ENCODE data around the gene AFAP1. TPM values are rescaled to one million over a fixed set of nuclear protein-coding genes. Genes with fewer than 3 reads are reported as not detected.

Gene AFAP1
- 11.3 TPM in 2 replicates for total RNA-seq (2014; rRNA removed; shearing (Covaris generic))

GRCh38 chr4:7939377-7940108, at the start of gene AFAP1:
TSS of gene AFAP1 (minus strand) at chr4:7939861. CDS start at chr4:7872078, 67,783 bp downstream.
- H3K36me3 ChIP-seq (replicated peaks; ENCODE audit: control insufficient read depth, insufficient read depth, low read length) = no peaks in the 10 kb centered on the region
- peak within 1 kb of the TSS; percentile 81 for H3K4me3 ChIP-seq (ENCODE audit: insufficient read depth, low read depth, low read length)
- DNase-seq = peak; percentile 99
- peaks cover 2% of the 10 kb centered on the region; the same call in 1 of the 2 replicates for H3K27me3 ChIP-seq (ENCODE audit: control insufficient read depth, insufficient read depth, low read length)

DNA sequence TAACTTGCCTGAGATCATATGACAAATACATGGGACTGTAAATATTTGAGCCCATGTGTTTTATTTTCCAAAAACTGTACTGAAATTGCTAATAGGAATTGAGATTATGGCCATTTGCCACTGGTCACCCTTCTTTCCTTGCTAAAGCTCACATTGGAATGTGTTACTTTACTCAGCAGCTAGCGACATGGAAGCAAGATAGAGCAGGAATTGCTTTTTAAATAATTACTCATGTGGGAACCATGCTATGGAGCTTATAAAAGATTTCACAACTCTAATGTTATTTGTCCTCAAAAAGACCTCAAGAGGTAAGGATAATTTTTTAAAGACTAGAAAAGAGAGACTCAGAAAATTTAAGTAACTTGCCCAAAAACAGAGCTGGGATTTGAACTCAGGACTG, 48.8 kb upstream of the AFAP1 start:
- DNase-seq = no peak

DNA sequence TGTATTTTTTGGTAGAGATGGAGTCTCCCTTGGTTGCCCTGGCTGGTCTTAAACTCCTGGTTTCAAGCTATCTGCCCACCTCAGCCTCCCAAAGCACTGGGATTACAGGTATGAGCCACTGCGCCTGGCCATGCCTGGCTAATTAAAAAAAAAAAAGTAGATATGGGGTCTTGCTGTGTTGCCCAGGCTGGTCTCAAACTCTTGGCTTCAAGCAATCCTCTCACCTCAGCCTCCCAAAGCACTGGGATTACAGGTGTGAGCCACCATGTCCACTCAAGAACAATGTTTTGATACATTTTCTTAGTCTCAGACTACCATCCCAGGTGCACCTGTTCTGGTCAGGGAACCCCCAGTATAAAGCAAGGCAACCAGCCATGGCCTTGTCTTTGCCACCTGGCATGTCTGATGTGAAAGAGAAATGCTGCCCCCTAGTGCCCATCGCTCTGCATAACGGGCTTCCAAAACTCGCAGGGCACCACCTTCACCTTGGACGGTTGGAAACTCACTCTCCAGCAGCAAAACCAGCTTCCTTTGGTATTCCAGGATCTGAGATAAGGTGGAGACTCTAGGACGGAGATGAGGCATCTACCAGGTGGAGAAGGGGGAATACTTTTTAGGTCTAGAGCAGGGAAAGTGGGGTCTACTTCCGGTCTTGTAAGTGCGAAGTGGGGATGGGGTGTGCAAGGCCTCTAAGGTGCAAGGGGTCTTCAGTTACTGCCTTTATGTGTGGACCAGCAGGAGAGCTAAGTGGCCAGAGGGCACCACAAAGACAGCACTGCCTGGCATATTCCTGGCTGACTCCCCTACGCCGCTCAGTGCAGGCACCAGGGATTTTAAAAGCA, 47.7 kb upstream of the AFAP1 start:
- no peak overlapping the region for H3K4me3 ChIP-seq (ENCODE audit: insufficient read depth, low read depth, low read length)
- H3K27me3 ChIP-seq (ENCODE audit: control insufficient read depth, insufficient read depth, low read length) = no peaks in the 10 kb centered on the region
- DNase-seq = peak; percentile 88
- no peaks in the 10 kb centered on the region for H3K36me3 ChIP-seq (replicated peaks; ENCODE audit: control insufficient read depth, insufficient read depth, low read length)

More for the DNA sequence above, 48.8 kb upstream of the AFAP1 start:
- Histone ChIP-seq H3K27me3 (ENCODE audit: control insufficient read depth, insufficient read depth, low read length) (no peaks in the 10 kb centered on the region), H3K36me3 (replicated peaks; ENCODE audit: control insufficient read depth, insufficient read depth, low read length) (no peaks in the 10 kb centered on the region), H3K4me3 (ENCODE audit: insufficient read depth, low read depth, low read length) (no peak overlapping the region)

DNA sequence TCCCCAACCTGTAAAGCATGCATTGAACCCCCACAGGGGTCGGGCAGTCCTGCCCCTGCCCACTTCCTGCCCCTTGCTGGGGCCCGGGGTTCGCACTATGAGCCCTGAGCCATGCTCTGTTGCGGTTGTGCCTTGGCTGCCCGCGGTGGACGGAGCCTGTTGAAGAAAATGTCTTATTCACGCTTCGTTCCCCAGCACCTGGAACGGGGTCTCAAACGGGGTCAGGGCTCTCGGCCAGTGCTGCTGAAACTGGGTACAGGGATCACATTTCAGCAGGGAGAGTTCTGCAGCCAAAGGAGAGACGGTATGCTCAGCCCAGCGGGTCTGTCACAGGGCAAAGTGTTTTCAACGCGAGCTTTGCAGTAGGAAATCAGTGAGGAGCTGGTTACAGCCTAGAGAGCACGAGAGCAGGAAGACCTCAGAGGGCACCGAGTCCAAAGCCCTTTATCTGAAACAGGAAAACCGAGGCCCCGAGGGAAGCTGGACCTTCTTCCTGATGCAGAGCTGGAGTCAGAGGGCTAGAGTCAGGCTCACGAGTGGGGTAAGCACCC, 46.3 kb upstream of the AFAP1 start:
- no peaks in the 10 kb centered on the region for H3K27me3 ChIP-seq (ENCODE audit: control insufficient read depth, insufficient read depth, low read length)
- no peaks in the 10 kb centered on the region for H3K36me3 ChIP-seq (replicated peaks; ENCODE audit: control insufficient read depth, insufficient read depth, low read length)
- no peak overlapping the region for H3K4me3 ChIP-seq (ENCODE audit: insufficient read depth, low read depth, low read length)
- peak; percentile 48 for DNase-seq

DNA sequence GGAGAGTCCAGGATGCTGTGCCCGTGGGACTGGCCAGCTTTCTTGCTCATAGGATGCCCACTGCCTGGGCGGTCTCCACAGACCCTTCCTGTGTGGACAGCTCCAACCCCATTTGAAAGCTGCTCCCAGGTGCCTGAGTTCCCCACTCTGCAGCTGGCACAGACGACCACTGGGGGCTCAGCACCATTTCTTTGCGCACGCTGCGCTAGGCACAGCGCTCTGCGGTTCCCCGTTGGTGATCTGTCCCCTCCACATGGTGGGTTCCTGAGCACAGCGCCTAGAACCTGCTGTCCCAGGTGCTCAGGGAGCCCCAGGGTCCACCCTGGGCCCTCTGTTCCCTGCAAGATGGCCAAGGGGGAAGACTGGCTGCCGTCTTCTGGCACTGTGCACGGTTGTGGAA, 45.4 kb upstream of the AFAP1 start:
- H3K36me3 ChIP-seq (replicated peaks; ENCODE audit: control insufficient read depth, insufficient read depth, low read length) = no peaks in the 10 kb centered on the region
- H3K27me3 ChIP-seq (ENCODE audit: control insufficient read depth, insufficient read depth, low read length) = no peaks in the 10 kb centered on the region
- DNase-seq = no peak
- no peak overlapping the region for H3K4me3 ChIP-seq (ENCODE audit: insufficient read depth, low read depth, low read length)

DNA sequence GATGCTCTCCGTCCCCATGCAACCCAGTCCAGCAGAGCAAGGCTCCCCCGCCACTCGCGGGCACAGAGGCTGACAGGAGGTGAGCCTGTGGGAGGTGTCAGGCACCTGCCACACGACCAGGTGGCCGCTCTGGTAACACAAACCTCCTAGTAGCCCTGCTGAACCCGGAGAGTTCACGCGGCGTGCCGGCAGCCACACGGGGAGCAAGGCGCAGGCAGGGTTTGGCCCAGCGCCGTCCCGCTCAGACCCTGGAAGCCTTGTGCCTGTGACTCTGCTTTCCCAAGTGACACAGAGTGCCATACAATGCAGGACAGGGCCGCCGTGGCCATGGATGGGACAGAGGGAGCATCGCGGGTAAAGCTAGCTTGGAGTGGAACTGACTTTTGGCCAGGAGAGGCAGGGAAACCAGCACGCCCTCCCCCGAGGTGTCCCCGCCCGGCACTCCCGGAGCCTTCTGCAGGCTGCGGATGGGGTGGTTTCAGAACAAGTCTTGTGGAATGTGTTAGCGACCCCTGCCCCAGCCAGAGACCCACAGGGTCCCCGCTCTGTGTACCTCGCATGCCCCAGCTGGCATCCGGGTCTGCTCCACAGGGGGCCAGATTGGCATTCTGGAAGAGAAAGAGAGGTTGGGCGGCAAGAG, 44.7 kb upstream of the AFAP1 start:
- DNase-seq = no peak
- Histone ChIP-seq H3K4me3 (ENCODE audit: insufficient read depth, low read depth, low read length) (no peak overlapping the region), H3K27me3 (ENCODE audit: control insufficient read depth, insufficient read depth, low read length) (no peaks in the 10 kb centered on the region), H3K36me3 (replicated peaks; ENCODE audit: control insufficient read depth, insufficient read depth, low read length) (no peaks in the 10 kb centered on the region)

DNA sequence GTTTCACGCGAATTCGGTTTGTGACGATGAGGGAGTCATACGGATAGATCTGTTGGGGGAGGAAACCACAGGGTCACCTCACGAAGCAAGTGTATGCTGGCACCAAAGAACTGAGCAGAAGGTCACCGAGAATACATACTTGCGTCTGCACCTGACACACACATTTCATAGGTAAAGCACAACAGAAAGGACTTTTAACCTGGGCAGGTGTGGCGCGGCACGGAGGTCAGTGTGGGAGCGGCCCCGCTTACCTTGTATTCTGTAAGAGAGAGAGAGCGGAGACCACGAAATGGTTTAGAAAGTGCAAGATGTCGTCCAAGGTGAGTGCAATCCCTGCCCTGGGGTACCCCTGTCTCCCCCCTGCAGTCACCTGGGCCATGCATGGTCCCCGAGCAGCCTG, 43.6 kb upstream of the AFAP1 start:
- Histone ChIP-seq H3K4me3 (ENCODE audit: insufficient read depth, low read depth, low read length) (no peak overlapping the region), H3K36me3 (replicated peaks; ENCODE audit: control insufficient read depth, insufficient read depth, low read length) (no peaks in the 10 kb centered on the region), H3K27me3 (ENCODE audit: control insufficient read depth, insufficient read depth, low read length) (no peaks in the 10 kb centered on the region)
- no peak for DNase-seq

DNA sequence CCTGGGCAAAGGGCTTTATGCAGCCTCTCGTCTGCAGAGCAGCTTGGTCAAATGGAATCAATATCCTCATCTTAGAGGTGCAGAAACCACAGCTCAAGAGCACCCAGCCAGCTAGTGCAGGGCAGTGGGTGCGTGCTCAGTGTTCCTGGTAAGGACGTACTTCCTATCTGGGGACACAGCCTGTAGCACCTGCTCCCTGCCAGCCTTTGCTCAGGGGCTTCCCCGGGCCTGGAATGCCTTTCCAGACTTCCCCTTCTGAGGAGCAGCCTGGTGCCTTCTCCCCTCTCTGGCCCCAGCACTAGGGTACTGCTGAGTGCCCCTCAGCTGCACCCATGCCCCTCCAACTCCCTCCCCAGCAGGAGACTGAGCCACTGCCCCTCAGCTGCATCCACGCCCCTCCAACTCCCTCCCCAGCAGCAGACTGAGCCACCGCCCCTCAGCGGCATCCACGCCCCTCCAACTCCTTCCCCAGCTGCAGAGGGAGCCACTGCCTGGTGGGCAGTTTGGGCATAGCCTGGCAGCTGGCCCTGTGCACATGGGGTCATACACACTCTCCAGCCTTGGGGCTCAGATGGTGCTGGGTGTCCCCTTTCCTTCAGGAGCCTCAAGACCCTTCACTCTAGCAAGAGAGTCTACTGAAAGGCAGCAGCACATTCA, 42.2 kb upstream of the AFAP1 start:
- DNase-seq = no peak
- H3K36me3 ChIP-seq (replicated peaks; ENCODE audit: control insufficient read depth, insufficient read depth, low read length) = no peaks in the 10 kb centered on the region
- no peaks in the 10 kb centered on the region for H3K27me3 ChIP-seq (ENCODE audit: control insufficient read depth, insufficient read depth, low read length)
- H3K4me3 ChIP-seq (ENCODE audit: insufficient read depth, low read depth, low read length) = no peak overlapping the region

DNA sequence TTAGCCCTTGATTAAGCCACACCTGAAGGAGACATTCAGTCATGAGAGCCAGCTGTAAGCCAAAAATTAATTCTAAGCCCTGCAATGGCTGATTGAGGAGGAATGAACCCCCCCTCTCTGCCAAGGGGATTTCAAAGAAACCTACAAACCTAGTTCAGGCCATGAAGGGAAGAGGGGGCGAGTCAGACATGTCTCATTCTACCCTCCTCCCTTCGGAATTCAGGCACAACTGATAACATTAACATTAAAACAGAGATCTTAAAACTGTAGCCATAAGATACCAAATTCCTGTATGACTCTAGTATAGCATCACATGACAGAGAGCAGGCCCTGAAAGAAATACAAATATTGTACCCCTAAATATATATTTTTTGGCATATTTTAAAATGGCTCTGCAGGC, 40.4 kb upstream of the AFAP1 start:
- Histone ChIP-seq H3K36me3 (replicated peaks; ENCODE audit: control insufficient read depth, insufficient read depth, low read length) (no peaks in the 10 kb centered on the region), H3K4me3 (ENCODE audit: insufficient read depth, low read depth, low read length) (no peak overlapping the region), H3K27me3 (ENCODE audit: control insufficient read depth, insufficient read depth, low read length) (no peaks in the 10 kb centered on the region)
- no peak for DNase-seq

GRCh38 chr4:7979652-7979968, 39.9 kb upstream of the AFAP1 start:
- no peaks in the 10 kb centered on the region for H3K27me3 ChIP-seq (ENCODE audit: control insufficient read depth, insufficient read depth, low read length)
- no peaks in the 10 kb centered on the region for H3K36me3 ChIP-seq (replicated peaks; ENCODE audit: control insufficient read depth, insufficient read depth, low read length)
- H3K4me3 ChIP-seq (ENCODE audit: insufficient read depth, low read depth, low read length) = no peak overlapping the region
- DNase-seq = peak; percentile 72

DNA sequence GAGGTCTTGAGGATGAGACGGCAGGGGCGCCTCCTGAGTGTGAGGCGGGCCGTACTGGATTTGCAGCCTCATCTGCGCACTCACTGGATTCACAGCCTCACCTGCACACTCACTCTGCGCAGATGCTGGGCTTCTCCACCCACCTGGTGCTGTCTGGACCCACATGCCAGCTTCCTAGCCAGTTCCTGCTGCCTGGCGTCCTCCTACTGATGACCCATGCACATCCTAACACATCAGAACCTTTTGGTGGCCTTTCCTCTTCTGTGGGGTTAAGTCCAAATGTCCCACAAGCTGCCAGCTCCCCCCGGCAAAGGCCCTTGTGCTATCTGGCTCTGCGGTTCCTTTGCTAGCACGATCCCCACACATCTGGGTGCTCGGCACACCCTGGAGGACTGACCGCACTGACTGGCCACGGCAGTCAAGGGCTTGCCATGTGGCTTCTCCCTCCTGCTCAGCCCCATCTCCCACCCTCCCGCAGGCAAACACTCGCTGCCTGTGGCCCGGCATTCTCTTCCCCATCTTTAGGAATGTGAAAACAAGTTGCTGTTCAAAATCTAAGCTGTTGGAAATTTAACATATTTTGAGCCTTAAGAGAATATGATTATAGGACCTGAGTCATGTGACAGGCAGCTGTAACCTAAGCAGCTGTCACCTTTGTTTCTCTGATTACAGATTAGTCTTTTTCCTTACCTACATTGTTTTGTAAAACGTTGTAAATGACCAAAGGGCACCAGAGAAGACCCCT, 39.4 kb upstream of the AFAP1 start:
- Histone ChIP-seq H3K36me3 (replicated peaks; ENCODE audit: control insufficient read depth, insufficient read depth, low read length) (no peaks in the 10 kb centered on the region), H3K4me3 (ENCODE audit: insufficient read depth, low read depth, low read length) (no peak overlapping the region), H3K27me3 (ENCODE audit: control insufficient read depth, insufficient read depth, low read length) (no peaks in the 10 kb centered on the region)
- DNase-seq = peak; percentile 71

DNA sequence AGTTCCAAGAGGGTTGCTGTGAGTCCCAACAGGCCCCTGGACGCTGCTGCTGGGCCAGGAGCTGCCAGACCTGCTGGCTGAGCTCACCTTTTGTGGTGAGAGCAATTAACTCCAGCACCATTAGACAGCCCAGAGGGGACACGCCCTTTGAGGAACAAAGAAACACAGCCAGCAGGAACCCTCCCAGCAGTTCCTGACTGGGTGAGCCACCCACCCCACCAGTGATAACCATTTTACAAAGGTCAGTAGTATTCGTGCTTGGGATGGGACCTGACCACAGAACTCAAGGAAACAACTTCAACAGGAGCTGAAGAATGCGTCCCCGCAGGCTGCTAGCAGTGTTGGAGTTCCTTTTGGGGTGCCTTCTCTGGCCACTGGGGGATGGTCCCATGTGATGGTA, 38.8 kb upstream of the AFAP1 start:
- no peak for DNase-seq
- Histone ChIP-seq H3K27me3 (ENCODE audit: control insufficient read depth, insufficient read depth, low read length) (no peaks in the 10 kb centered on the region), H3K36me3 (replicated peaks; ENCODE audit: control insufficient read depth, insufficient read depth, low read length) (no peaks in the 10 kb centered on the region), H3K4me3 (ENCODE audit: insufficient read depth, low read depth, low read length) (no peak overlapping the region)

- Histone ChIP-seq H3K4me3 (ENCODE audit: insufficient read depth, low read depth, low read length) (no peak overlapping the region), H3K36me3 (replicated peaks; ENCODE audit: control insufficient read depth, insufficient read depth, low read length) (no peaks in the 10 kb centered on the region), H3K27me3 (ENCODE audit: control insufficient read depth, insufficient read depth, low read length) (no peaks in the 10 kb centered on the region)
- DNase-seq = no peak
Measured at GRCh38 chr4:7976634-7977033, 37.0 kb upstream of the AFAP1 start.

DNA sequence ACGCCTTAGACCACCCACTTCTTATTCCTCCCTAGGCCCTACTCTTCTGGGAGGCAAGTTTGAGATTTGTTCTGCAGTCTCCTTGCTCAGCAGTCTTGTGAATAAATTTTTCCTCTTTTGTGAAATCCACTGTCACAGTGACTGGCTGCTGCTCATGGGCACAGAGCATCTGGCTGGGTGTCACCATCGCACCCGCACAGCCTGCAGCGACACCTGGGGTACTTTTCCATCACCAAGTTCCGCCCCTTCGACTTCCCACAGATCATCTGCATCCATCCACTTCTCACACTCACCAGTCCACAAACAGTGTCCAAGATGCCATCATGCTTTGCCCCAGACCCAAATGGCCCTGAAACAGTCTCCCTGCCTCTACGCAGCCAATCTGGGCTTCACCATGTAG, 36.4 kb upstream of the AFAP1 start:
- no peak overlapping the region for H3K4me3 ChIP-seq (ENCODE audit: insufficient read depth, low read depth, low read length)
- H3K27me3 ChIP-seq (ENCODE audit: control insufficient read depth, insufficient read depth, low read length) = no peaks in the 10 kb centered on the region
- no peaks in the 10 kb centered on the region for H3K36me3 ChIP-seq (replicated peaks; ENCODE audit: control insufficient read depth, insufficient read depth, low read length)
- DNase-seq = no peak
